ENCODE results near the gene PRKCH. TPM values are rescaled to one million over a fixed set of nuclear protein-coding genes. Genes with fewer than 3 reads are reported as not detected.

Gene PRKCH
- total and polyA plus RNA-seq, 9 of the 15 experiments (the other 6 are each of a cell fraction or from before 2014, with no cell fraction given), result 0.61 to 4.4 (median 4.0) TPM

DNA sequence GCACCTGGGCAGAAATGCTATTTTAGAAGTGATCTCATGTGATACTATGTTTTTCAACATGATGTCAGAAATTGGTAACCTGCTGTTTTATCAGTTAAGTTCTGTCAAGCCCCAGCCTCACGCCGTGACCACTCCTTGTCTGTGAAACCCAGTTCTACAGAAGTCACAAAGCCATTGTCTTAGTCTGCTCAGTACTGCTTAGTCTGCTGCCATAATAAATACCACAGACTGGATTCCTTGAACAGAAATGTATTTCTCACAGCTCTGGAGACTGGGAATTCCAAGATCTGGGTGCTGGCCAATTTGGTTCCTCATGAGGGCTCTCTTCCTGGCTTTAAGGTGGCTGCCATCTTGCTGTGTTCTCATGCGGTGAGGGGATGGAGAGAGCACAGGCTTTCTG is 176.9 kb downstream of the PRKCH start:
- ATAC-seq, result no peak
- no peaks in the 10 kb centered on the region for H3K9me3 ChIP-seq (replicated peaks; ENCODE audit: control insufficient read depth, insufficient read depth, low read depth, low read length)
- no peaks in the 10 kb centered on the region for H3K9me1 ChIP-seq (ENCODE audit: control insufficient read depth, insufficient read depth, low read length)
- intact Hi-C loops (cut with micrococcal nuclease) (no loop called here), in situ Hi-C loops (cut with MboI) (no loop called here)
- no peak for FAIRE-seq
- no peak overlapping the region for H3K4me2 ChIP-seq (ENCODE audit: insufficient read depth, low read length)
- no peak for DNase-seq (ENCODE audit: extremely low read depth in 1 of 4, low spot score in 3 of 4)
- no peak overlapping the region for H3K27ac ChIP-seq (ENCODE audit: extremely low read depth, low read depth, low read length)
- ChIA-PET CTCF (ENCODE audit: low intra/inter-chr PET ratio) (no interaction called here), POLR2A (no interaction called here)
- WGBS (ENCODE audit: insufficient coverage, low coverage, missing lambda C conversion rate), result 36% methylated on average over 3 of the region's 3 CpGs
- BruUV-seq (replicated peaks), result no TSS peak
- peaks cover 0 to 2% of the 10 kb centered on the region in 2 experiments; a peak in 1 of 5 replicates for H3K4me1 ChIP-seq (replicated peaks in 1 of 2; ENCODE audit: control insufficient read depth in 2 of 2, insufficient read depth in 2 of 2, low read length in 2 of 2)
- no peak overlapping the region for H2AFZ ChIP-seq (ENCODE audit: low read depth, low read length)
- H4K20me1 ChIP-seq (replicated peaks; ENCODE audit: control insufficient read depth, insufficient read depth, low read length), result no peaks in the 10 kb centered on the region
- no peaks in the 10 kb centered on the region for H3K27me3 ChIP-seq (ENCODE audit: control insufficient read depth in 2 of 2, insufficient read depth in 2 of 2, low read length in 2 of 2)
- H3K9ac ChIP-seq (ENCODE audit: insufficient read depth in 1 of 2, low read depth in 2 of 2, low read length in 2 of 2), result no peak overlapping the region
- H3K79me2 ChIP-seq (ENCODE audit: control insufficient read depth, insufficient read depth, low read length), result no peaks in the 10 kb centered on the region
- H3K4me3 ChIP-seq, result no peak overlapping the region
- H3K36me3 ChIP-seq (ENCODE audit: control insufficient read depth, insufficient read depth, low read length), result no peaks in the 10 kb centered on the region
- no peak for TF ChIP-seq NR2C2 (CRISPR knock-in tag; IDR thresholded peaks at IDR 0.05)
- no peak for TF ChIP-seq NR2C2 (tag; IDR thresholded peaks at IDR 0.05)
- no peak for TF ChIP-seq MAFF (IDR thresholded peaks at IDR 0.05; ENCODE audit: low read length)
- TF ChIP-seq TAF9B (IDR thresholded peaks at IDR 0.05; ENCODE audit: partially characterized antibody), result no peak
- no peak for TF ChIP-seq ZNF707 (CRISPR knock-in tag; conservative IDR thresholded peaks at IDR 0.05)
- TF ChIP-seq NR4A1 (CRISPR knock-in tag; IDR thresholded peaks at IDR 0.05), result no peak
- TF ChIP-seq NR4A1 (tag; IDR thresholded peaks at IDR 0.05), result no peak
- TF ChIP-seq SUPT5H (IDR thresholded peaks at IDR 0.05), result no peak
- TF ChIP-seq POLR3G (IDR thresholded peaks at IDR 0.05; ENCODE audit: extremely low read depth, insufficient read length, insufficient replicate concordance), result no peak
- TF ChIP-seq POLR2A (conservative IDR thresholded peaks at IDR 0.05), result no peak
- TF ChIP-seq CBFA2T3 (IDR thresholded peaks at IDR 0.05), result no peak
- no peak for TF ChIP-seq CBFA2T2 (conservative IDR thresholded peaks at IDR 0.05)
- no peak for TF ChIP-seq GTF2E2 (tag; IDR thresholded peaks at IDR 0.05)
- no peak for TF ChIP-seq MECOM (CRISPR knock-in tag; IDR thresholded peaks at IDR 0.05)
- TF ChIP-seq, protein P1, sequence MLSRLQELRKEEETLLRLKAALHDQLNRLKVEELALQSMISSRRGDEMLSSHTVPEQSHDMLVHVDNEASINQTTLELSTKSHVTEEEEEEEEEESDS (CRISPR knock-in tag; IDR thresholded peaks at IDR 0.05), result no peak
- no peak for TF ChIP-seq RFX5 (IDR thresholded peaks at IDR 0.05; ENCODE audit: low read depth, low read length)
- TF ChIP-seq, protein P2, sequence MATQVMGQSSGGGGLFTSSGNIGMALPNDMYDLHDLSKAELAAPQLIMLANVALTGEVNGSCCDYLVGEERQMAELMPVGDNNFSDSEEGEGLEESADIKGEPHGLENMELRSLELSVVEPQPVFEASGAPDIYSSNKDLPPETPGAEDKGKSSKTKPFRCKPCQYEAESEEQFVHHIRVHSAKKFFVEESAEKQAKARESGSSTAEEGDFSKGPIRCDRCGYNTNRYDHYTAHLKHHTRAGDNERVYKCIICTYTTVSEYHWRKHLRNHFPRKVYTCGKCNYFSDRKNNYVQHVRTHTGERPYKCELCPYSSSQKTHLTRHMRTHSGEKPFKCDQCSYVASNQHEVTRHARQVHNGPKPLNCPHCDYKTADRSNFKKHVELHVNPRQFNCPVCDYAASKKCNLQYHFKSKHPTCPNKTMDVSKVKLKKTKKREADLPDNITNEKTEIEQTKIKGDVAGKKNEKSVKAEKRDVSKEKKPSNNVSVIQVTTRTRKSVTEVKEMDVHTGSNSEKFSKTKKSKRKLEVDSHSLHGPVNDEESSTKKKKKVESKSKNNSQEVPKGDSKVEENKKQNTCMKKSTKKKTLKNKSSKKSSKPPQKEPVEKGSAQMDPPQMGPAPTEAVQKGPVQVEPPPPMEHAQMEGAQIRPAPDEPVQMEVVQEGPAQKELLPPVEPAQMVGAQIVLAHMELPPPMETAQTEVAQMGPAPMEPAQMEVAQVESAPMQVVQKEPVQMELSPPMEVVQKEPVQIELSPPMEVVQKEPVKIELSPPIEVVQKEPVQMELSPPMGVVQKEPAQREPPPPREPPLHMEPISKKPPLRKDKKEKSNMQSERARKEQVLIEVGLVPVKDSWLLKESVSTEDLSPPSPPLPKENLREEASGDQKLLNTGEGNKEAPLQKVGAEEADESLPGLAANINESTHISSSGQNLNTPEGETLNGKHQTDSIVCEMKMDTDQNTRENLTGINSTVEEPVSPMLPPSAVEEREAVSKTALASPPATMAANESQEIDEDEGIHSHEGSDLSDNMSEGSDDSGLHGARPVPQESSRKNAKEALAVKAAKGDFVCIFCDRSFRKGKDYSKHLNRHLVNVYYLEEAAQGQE (IDR thresholded peaks at IDR 0.05; ENCODE audit: borderline replicate concordance), result no peak
- TF ChIP-seq, protein P2 (CRISPR knock-in tag; IDR thresholded peaks at IDR 0.05; ENCODE audit: low read depth), result no peak
- TF ChIP-seq ETV6 (IDR thresholded peaks at IDR 0.05; ENCODE audit: borderline replicate concordance in 1 of 2, low read depth in 2 of 2, low read length in 1 of 2), result no peak
- TF ChIP-seq ETV6 (CRISPR knock-in tag; IDR thresholded peaks at IDR 0.05; ENCODE audit: borderline replicate concordance), result no peak
- no peak for TF ChIP-seq NFXL1 (CRISPR knock-in tag; IDR thresholded peaks at IDR 0.05)
